ENCODE measurements around the gene DAGLA. TPM values are rescaled to one million over a fixed set of nuclear protein-coding genes. Genes with fewer than 3 reads are reported as not detected.

Gene DAGLA
- total RNA-seq, 1 donor from 2014 or later, result 4.6 TPM

DNA sequence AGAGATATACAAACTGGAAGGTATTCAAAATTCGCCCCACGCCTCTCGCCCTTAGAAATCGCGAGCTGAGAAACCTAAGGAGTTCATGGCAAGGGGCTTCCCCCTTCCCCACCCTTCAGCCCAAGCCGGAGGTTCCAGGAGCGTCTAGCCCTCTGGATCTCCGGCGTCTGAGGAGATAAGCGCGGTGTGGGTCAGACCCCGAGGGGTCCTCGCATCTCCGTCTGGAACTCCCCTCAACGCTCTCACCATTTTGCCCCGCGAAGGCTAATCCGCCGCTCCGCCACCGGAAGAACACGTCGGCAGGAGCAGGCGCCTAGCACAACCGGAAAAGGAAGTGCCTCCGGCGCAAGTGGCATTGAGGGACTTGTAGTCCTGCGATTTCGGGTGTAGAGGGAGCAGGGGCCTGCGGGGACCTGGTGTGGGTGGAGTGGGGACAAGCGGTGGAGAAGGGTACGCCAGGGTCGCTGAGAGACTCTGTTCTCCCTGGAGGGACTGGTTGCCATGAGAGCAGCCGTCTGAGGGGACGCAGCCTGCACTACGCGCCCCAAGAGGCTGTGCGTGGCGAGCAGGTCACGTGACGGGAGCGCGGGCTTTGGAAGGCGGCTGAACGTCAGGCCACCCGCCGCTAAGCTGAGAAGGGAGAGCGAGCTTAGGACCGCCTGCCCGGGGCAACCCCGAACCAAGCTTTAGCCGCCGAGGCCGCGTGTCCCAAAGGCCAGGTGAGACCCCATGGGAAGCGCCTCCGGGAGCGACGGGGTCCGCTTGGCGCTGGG is 112.3 kb downstream of the DAGLA start, which contains the start of the genes FEN1 and TMEM258:
Gene FEN1, plus strand, starts transcription at position 602 of the 773 bp plus-strand sequence. CDS start 2,451 bp downstream, outside the sequence.
Gene TMEM258, minus strand, starts transcription at position 290 of the 773 bp plus-strand sequence. Its CDS starts 41 bp downstream, at position 249.
- Histone ChIP-seq H3K36me3 (ENCODE audit: control insufficient read depth, insufficient read depth, low read length) (peaks cover 6% of the 10 kb centered on the region), H3K4me3 (ENCODE audit: low read depth, low read length) (peak within 1 kb of the TSS; percentile 63), H3K27me3 (ENCODE audit: control insufficient read depth, insufficient read depth, low read length) (no peaks in the 10 kb centered on the region)
- TF ChIP-seq, protein P1, sequence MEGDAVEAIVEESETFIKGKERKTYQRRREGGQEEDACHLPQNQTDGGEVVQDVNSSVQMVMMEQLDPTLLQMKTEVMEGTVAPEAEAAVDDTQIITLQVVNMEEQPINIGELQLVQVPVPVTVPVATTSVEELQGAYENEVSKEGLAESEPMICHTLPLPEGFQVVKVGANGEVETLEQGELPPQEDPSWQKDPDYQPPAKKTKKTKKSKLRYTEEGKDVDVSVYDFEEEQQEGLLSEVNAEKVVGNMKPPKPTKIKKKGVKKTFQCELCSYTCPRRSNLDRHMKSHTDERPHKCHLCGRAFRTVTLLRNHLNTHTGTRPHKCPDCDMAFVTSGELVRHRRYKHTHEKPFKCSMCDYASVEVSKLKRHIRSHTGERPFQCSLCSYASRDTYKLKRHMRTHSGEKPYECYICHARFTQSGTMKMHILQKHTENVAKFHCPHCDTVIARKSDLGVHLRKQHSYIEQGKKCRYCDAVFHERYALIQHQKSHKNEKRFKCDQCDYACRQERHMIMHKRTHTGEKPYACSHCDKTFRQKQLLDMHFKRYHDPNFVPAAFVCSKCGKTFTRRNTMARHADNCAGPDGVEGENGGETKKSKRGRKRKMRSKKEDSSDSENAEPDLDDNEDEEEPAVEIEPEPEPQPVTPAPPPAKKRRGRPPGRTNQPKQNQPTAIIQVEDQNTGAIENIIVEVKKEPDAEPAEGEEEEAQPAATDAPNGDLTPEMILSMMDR (IDR thresholded peaks at IDR 0.05; ENCODE audit: insufficient read depth, low read length, poor library complexity, severe bottlenecking), result no peak
- DNase-seq (ENCODE audit: low read depth), result peak; percentile 84

DNA sequence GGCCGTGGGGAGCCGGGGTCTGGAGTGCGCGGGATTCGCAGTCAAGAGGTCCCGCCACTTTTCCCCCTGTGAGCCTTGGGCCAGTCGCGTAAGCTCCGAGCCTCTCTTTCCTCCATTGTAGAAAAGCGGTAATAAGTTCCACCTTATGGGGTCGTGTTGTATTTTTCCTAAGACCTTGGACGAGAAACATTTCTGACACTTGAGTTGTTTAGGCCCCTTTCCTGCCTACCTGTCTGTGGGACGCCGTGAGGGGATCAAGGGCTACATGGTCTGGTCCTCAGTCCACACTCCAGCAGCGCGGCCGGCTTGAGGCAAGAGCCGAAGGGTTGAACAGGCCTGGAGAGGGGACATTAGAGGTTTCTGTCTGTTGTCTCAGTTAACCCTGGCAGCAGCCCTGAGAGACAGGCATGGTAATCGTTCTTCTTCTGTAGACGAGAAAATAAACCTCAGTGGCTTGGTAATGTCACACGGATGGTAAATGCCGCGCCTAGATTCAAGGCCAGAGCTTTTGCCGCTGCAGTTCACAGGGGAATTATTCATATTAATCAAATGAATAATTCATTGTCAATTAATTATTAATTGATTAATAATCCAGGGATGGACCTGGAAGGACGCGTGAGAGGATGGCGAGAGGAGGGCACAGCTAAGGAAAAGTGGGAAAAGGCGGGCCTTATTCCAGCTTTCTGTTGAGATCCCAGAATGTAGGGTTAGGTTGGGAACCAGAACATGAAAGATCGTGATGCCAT is 113.1 kb downstream of the DAGLA start:
- Histone ChIP-seq H3K36me3 (ENCODE audit: control insufficient read depth, insufficient read depth, low read length) (peaks cover 5% of the 10 kb centered on the region), H3K27me3 (ENCODE audit: control insufficient read depth, insufficient read depth, low read length) (no peaks in the 10 kb centered on the region), H3K4me3 (ENCODE audit: low read depth, low read length) (peak overlapping the region; percentile 63)
- TF ChIP-seq, protein P1 (IDR thresholded peaks at IDR 0.05; ENCODE audit: insufficient read depth, low read length, poor library complexity, severe bottlenecking), result no peak
- DNase-seq (ENCODE audit: low read depth), result no peak

DNA sequence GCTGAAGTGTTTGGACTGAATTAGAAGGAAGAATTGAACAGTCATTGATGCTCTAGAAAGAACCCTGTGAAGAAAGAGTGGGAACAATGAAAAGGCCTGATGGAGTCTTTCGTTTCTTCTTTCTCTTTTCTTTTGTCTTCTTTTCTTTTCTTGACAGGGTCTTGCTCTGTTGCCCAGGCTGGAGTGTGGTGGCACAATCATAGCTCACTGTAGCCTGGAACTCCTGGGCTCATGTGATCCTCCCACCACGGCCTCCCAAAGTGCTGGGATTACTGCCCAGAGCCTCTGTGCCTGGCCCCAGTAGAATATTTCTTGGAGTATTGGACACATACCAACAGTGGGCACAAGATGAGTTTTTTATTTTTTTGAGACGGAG is 113.6 kb downstream of the DAGLA start:
- Histone ChIP-seq H3K36me3 (ENCODE audit: control insufficient read depth, insufficient read depth, low read length) (peaks cover 5% of the 10 kb centered on the region), H3K4me3 (ENCODE audit: low read depth, low read length) (peak overlapping the region; percentile 63), H3K27me3 (ENCODE audit: control insufficient read depth, insufficient read depth, low read length) (no peaks in the 10 kb centered on the region)
- TF ChIP-seq, protein P1 (IDR thresholded peaks at IDR 0.05; ENCODE audit: insufficient read depth, low read length, poor library complexity, severe bottlenecking), result no peak
- no peak for DNase-seq (ENCODE audit: low read depth)

DNA sequence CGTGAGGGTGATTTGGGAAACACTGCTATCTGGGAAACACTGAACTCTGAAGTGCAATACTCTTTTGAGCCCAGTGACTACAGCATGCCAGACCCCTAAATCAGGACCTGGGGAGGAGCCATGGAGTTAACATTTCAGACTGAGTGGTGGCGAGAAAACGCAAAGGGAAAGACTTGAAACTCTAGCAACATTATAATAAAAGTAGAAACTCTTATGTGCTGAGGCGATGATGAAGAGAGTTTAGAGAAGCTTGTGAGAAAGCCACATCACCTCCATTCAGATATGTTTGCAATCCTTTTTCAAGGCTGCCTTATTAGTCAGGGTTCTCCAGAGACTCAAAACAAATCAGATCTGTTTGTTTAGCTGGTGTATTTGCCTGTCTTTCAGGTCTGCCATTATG is 114.4 kb downstream of the DAGLA start:
- no peak overlapping the region for H3K4me3 ChIP-seq (ENCODE audit: low read depth, low read length)
- TF ChIP-seq, protein P1 (IDR thresholded peaks at IDR 0.05; ENCODE audit: insufficient read depth, low read length, poor library complexity, severe bottlenecking), result no peak
- peaks cover under 1% of the 10 kb centered on the region for H3K36me3 ChIP-seq (ENCODE audit: control insufficient read depth, insufficient read depth, low read length)
- no peaks in the 10 kb centered on the region for H3K27me3 ChIP-seq (ENCODE audit: control insufficient read depth, insufficient read depth, low read length)
- DNase-seq (ENCODE audit: low read depth), result no peak

DNA sequence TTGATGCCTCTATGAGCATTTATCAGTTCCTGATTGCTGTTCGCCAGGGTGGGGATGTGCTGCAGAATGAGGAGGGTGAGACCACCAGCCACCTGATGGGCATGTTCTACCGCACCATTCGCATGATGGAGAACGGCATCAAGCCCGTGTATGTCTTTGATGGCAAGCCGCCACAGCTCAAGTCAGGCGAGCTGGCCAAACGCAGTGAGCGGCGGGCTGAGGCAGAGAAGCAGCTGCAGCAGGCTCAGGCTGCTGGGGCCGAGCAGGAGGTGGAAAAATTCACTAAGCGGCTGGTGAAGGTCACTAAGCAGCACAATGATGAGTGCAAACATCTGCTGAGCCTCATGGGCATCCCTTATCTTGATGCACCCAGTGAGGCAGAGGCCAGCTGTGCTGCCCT is 115.3 kb downstream of the DAGLA start:
- Histone ChIP-seq H3K36me3 (ENCODE audit: control insufficient read depth, insufficient read depth, low read length) (peaks cover 1% of the 10 kb centered on the region), H3K27me3 (ENCODE audit: control insufficient read depth, insufficient read depth, low read length) (no peaks in the 10 kb centered on the region), H3K4me3 (ENCODE audit: low read depth, low read length) (no peak overlapping the region)
- no peak for DNase-seq (ENCODE audit: low read depth)
- TF ChIP-seq, protein P1 (IDR thresholded peaks at IDR 0.05; ENCODE audit: insufficient read depth, low read length, poor library complexity, severe bottlenecking), result no peak

All from kidney epithelial cell (primary cell).